COLO668 (cell line): ENCODE data around the gene NDRG3.

Experiments
- DNase-seq: peaks from one replicate; lab custom pipeline; 2025; ENCODE audit not compliant: unreplicated experiment; lab: John Stamatoyannopoulos, UW

NDRG3 gene

GRCh38 chr20:36745927-36746659 lies at the start of gene NDRG3:
TSS of gene NDRG3 (minus strand) at chr20:36746090. CDS start at chr20:36721735, 24,355 bp downstream.
- DNase-seq: peak; percentile 97

GRCh38 chr20:36794116-36794474 lies 48.2 kb upstream of the NDRG3 start:
- DNase-seq: no peak

- no peak for DNase-seq
Observed at GRCh38 chr20:36793294-36794115, 47.6 kb upstream of the NDRG3 start.

GRCh38 chr20:36792422-36792821 lies 46.5 kb upstream of the NDRG3 start:
- no peak for DNase-seq

- no peak for DNase-seq
Observed at GRCh38 chr20:36791862-36792261, 46.0 kb upstream of the NDRG3 start.

- DNase-seq: no peak
Observed at GRCh38 chr20:36786663-36787062, 40.8 kb upstream of the NDRG3 start.

- DNase-seq: no peak
Observed at GRCh38 chr20:36786246-36786645, 40.4 kb upstream of the NDRG3 start.

- DNase-seq: no peak
Observed at GRCh38 chr20:36785308-36785707, 39.4 kb upstream of the NDRG3 start.

- DNase-seq: no peak
Observed at GRCh38 chr20:36784900-36785299, 39.0 kb upstream of the NDRG3 start.

GRCh38 chr20:36784116-36784515 lies 38.2 kb upstream of the NDRG3 start:
- DNase-seq: no peak

GRCh38 chr20:36779656-36780025 lies 33.8 kb upstream of the NDRG3 start:
- DNase-seq: no peak

- no peak for DNase-seq
Observed at GRCh38 chr20:36778831-36779655, 33.2 kb upstream of the NDRG3 start.

GRCh38 chr20:36777576-36777975 lies 31.7 kb upstream of the NDRG3 start:
- no peak for DNase-seq

GRCh38 chr20:36777167-36777566 lies 31.3 kb upstream of the NDRG3 start:
- no peak for DNase-seq

- DNase-seq: no peak
Observed at GRCh38 chr20:36775826-36776225, 29.9 kb upstream of the NDRG3 start.

GRCh38 chr20:36775196-36775595 lies 29.3 kb upstream of the NDRG3 start:
- no peak for DNase-seq

- peak; percentile 98 for DNase-seq
Observed at GRCh38 chr20:36773597-36774390, 27.9 kb upstream of the NDRG3 start, which contains the start of gene DSN1. TSS of gene DSN1 (minus strand) at chr20:36773763. CDS start at chr20:36771458, 2,305 bp downstream.

GRCh38 chr20:36773107-36773596 lies 27.3 kb upstream of the NDRG3 start:
- DNase-seq: no peak

- DNase-seq: no peak
Observed at GRCh38 chr20:36770680-36771079, 24.8 kb upstream of the NDRG3 start.

GRCh38 chr20:36768768-36769430 lies 23.0 kb upstream of the NDRG3 start:
- no peak for DNase-seq
